Nephron (organoid): Measurements from ENCODE around the gene ANKMY1.

ENCODE experiments used
- H3K27ac Mint-ChIP-seq, 3 experiments: 2 replicates each; pipeline ENCODE4 v1.8.0; 2020; ENCODE audit warnings: mixed read lengths in 3 of 3, mild to moderate bottlenecking in 2 of 3, moderate library complexity in 1 of 3
- H3K27me3 Mint-ChIP-seq: 2 replicates; pipeline ENCODE4 v1.8.0; 2021; ENCODE audit warnings: low read depth, mild to moderate bottlenecking, moderate library complexity, mixed read lengths
- H3K36me3 Mint-ChIP-seq: 2 replicates; pipeline ENCODE4 v1.8.0; 2020; ENCODE audit warnings: low read depth, mixed read lengths
- H3K4me1 Mint-ChIP-seq: 2 replicates; pipeline ENCODE4 v1.8.0; 2020; ENCODE audit warnings: mixed read lengths
- H3K4me3 Mint-ChIP-seq, 3 experiments: 2 replicates each; pipeline ENCODE4 v1.8.0; 2020; ENCODE audit warnings: mild to moderate bottlenecking in 3 of 3, mixed read lengths in 3 of 3, moderate library complexity in 2 of 3
- H3K9me3 Mint-ChIP-seq: 2 replicates; pipeline ENCODE4 v1.8.0; 2020; ENCODE audit warnings: mixed read lengths
- CTCF ChIP-seq, 3 experiments: fragments of 200-600 bp; sonication (generic); IDR thresholded peaks; one replicate each; pipeline ENCODE4 v1.5.0; 2021; ENCODE audit warnings: antibody characterized with exemption in 3 of 3; ENCODE audit not compliant: unreplicated experiment in 3 of 3

Gene ANKMY1

GRCh38 chr2:240579771-240580614 lies 22.2 kb upstream of the ANKMY1 start:
- no peaks in the 10 kb centered on the region for H3K9me3 Mint-ChIP-seq
- no peaks in the 10 kb centered on the region for H3K27me3 Mint-ChIP-seq
- H3K36me3 Mint-ChIP-seq: peaks cover 31% of the 10 kb centered on the region
- peaks cover 15% of the 10 kb centered on the region for H3K4me1 Mint-ChIP-seq
- peak overlapping the region in 2 of 3 experiments; percentile 10 to 35 for H3K4me3 Mint-ChIP-seq
- no peak for TF ChIP-seq CTCF (IDR thresholded peaks at IDR 0.05; ENCODE audit: unreplicated experiment in 3 of 3)
- H3K27ac Mint-ChIP-seq: no peak overlapping the region

- Mint-ChIP-seq H3K27me3 (no peaks in the 10 kb centered on the region), H3K36me3 (peaks cover 31% of the 10 kb centered on the region), H3K27ac (no peak overlapping the region), H3K4me1 (peaks cover 7% of the 10 kb centered on the region), H3K9me3 (no peaks in the 10 kb centered on the region), H3K4me3 (no peak overlapping the region)
- no peak for TF ChIP-seq CTCF (IDR thresholded peaks at IDR 0.05; ENCODE audit: unreplicated experiment in 3 of 3)
Observed at GRCh38 chr2:240579071-240579762, 21.4 kb upstream of the ANKMY1 start.

- Mint-ChIP-seq H3K4me1 (peaks cover 7% of the 10 kb centered on the region), H3K27me3 (no peaks in the 10 kb centered on the region), H3K9me3 (no peaks in the 10 kb centered on the region), H3K36me3 (peaks cover 31% of the 10 kb centered on the region), H3K4me3 (no peak overlapping the region), H3K27ac (no peak overlapping the region)
- no peak for TF ChIP-seq CTCF (IDR thresholded peaks at IDR 0.05; ENCODE audit: unreplicated experiment in 3 of 3)
Observed at GRCh38 chr2:240578488-240578887, 20.7 kb upstream of the ANKMY1 start.

- TF ChIP-seq CTCF (IDR thresholded peaks at IDR 0.05; ENCODE audit: unreplicated experiment in 3 of 3): no peak
- Mint-ChIP-seq H3K36me3 (peaks cover 31% of the 10 kb centered on the region), H3K27ac (no peak overlapping the region), H3K4me3 (no peak overlapping the region), H3K4me1 (peaks cover 7% of the 10 kb centered on the region), H3K9me3 (no peaks in the 10 kb centered on the region), H3K27me3 (no peaks in the 10 kb centered on the region)
Observed at GRCh38 chr2:240578110-240578450, 20.3 kb upstream of the ANKMY1 start.

- peaks cover 27% of the 10 kb centered on the region for H3K36me3 Mint-ChIP-seq
- no peak overlapping the region for H3K27ac Mint-ChIP-seq
- H3K4me3 Mint-ChIP-seq: no peak overlapping the region
- peaks cover 5% of the 10 kb centered on the region for H3K4me1 Mint-ChIP-seq
- no peaks in the 10 kb centered on the region for H3K27me3 Mint-ChIP-seq
- no peak for TF ChIP-seq CTCF (IDR thresholded peaks at IDR 0.05; ENCODE audit: unreplicated experiment in 3 of 3)
- no peaks in the 10 kb centered on the region for H3K9me3 Mint-ChIP-seq
Observed at GRCh38 chr2:240577281-240578109, 19.7 kb upstream of the ANKMY1 start.
